K562 (cell line): ENCODE data around the gene DCST1. TPM values are rescaled to one million over a fixed set of nuclear protein-coding genes. Genes with fewer than 3 reads are reported as not detected.

Experiments used
- ARNT ChIP-seq, 2 experiments: fragments of 450-650 bp; IDR thresholded peaks; 2 replicates each; pipeline ENCODE4 v1.6.1; 2016; ENCODE audit warnings: mild to moderate bottlenecking in 1 of 2
- ATF6 ChIP-seq: sonication (generic); formaldehyde crosslinking; IDR thresholded peaks from 2 replicates; pipeline ENCODE4 v1.4.0; 2020; ENCODE audit warnings: mild to moderate bottlenecking, missing genetic modification reagents
- BRD9 ChIP-seq: fragments of 450-650 bp; IDR thresholded peaks from 2 replicates; pipeline ENCODE4 v1.6.1; 2018; ENCODE audit warnings: low read depth; ENCODE audit not compliant: partially characterized antibody
- EGR1 ChIP-seq: fragments of 450-650 bp; conservative IDR thresholded peaks from 2 replicates; pipeline ENCODE4 v1.6.1; 2017; ENCODE audit warnings: mild to moderate bottlenecking
- ESRRA ChIP-seq: fragments of 450-650 bp; IDR thresholded peaks from 2 replicates; pipeline ENCODE4 v1.6.1; 2014; ENCODE audit warnings: low read depth, mild to moderate bottlenecking, moderate library complexity, borderline replicate concordance
- LARP7 ChIP-seq: fragments of 450-650 bp; IDR thresholded peaks from 2 replicates; pipeline ENCODE4 v1.6.1; 2016
- NRF1 ChIP-seq, 2 experiments: fragments of 450-650 bp; IDR thresholded peaks in 1 of 2; conservative IDR thresholded peaks in 1 of 2; 2 replicates each; pipeline ENCODE4 v1.6.1; 2014; ENCODE audit warnings: mild to moderate bottlenecking in 2 of 2
- RBFOX2 ChIP-seq: fragments of 200-400 bp; formaldehyde crosslinking; IDR thresholded peaks from 2 replicates; pipeline ENCODE4 v1.6.1; 2017; ENCODE audit warnings: low read depth, mild to moderate bottlenecking, low read length, moderate library complexity
- RUNX1 ChIP-seq: sonication (generic); IDR thresholded peaks from 2 replicates; pipeline ENCODE4 v1.6.1; 2016; ENCODE audit warnings: antibody characterized with exemption, low read depth
- SOX6 ChIP-seq: fragments of 450-650 bp; IDR thresholded peaks from 2 replicates; pipeline ENCODE4 v1.6.1; 2014; ENCODE audit warnings: mild to moderate bottlenecking
- TAF1 ChIP-seq: IDR thresholded peaks from 2 replicates; pipeline ENCODE4 v1.6.1; 2011; ENCODE audit warnings: mild to moderate bottlenecking, low read length, moderate library complexity; ENCODE audit not compliant: insufficient read depth, control insufficient read depth, severe bottlenecking; ENCODE audit errors: extremely low read depth
- TRIM28 ChIP-seq: fragments of 450-650 bp; IDR thresholded peaks from 2 replicates; pipeline ENCODE4 v1.6.1; 2017
- XRCC5 ChIP-seq: fragments of 200-400 bp; formaldehyde crosslinking; IDR thresholded peaks from 2 replicates; pipeline ENCODE4 v1.6.1; 2017; ENCODE audit warnings: low read depth, mild to moderate bottlenecking, low read length
- ZNF23 ChIP-seq: fragments of 250-450 bp; sonication (Bioruptor Pico); IDR thresholded peaks from 2 replicates; pipeline ENCODE4 v1.4.0; 2020; ENCODE audit warnings: mild to moderate bottlenecking
- polyA plus RNA-seq, 8 experiments: library from polyadenylated mRNA; depleted of rRNA in 4 of 8; stranded (reverse) in 5 of 8; unstranded in 3 of 8; fragments of >200 nt; fragmentation: Nextera tagmentation in 2 of 8; fragmentation: Illumina TruSeq in 1 of 8; extraction: Ambion mirVana in 2 of 8; extraction: Trizol in 1 of 8; gene quantifications; 2 replicates each; pipeline versions ENCODE4 v1.2.1 to v1.2.3, GENCODE V29; 2011 to 2014; ENCODE audit warnings: inconsistent platforms in 1 of 8, missing spikeins in 1 of 8
- total RNA-seq, 7 experiments: library from RNA; depleted of rRNA in 6 of 7; stranded (reverse); fragments of >200 nt in 6 of 7; fragmentation: Illumina TruSeq in 2 of 7; extraction: Trizol in 2 of 7; gene quantifications; 2 replicates each; pipeline versions ENCODE4 v1.2.1 to v1.2.3, GENCODE V29; 2011 to 2021; ENCODE audit warnings: low replicate concordance in 1 of 7
- TF ChIP-seq, protein P1 (sequence below): fragments of 250-450 bp; sonication (Bioruptor Pico); IDR thresholded peaks from 2 replicates; pipeline ENCODE4 v1.9.0; 2021; ENCODE audit warnings: mild to moderate bottlenecking, inconsistent platforms
- TF ChIP-seq, protein P2 (sequence below), 3 experiments: fragments of 200-800 bp in 1 of 3; fragments of 250-450 bp in 1 of 3; fragments of 450-650 bp in 1 of 3; sonication (Bioruptor Pico) in 1 of 3; sonication (Bioruptor generic) in 1 of 3; formaldehyde crosslinking in 1 of 3; IDR thresholded peaks; 2 replicates each; pipeline versions ENCODE4 v1.6.1 to v1.8.0; 2016 to 2022; ENCODE audit warnings: mild to moderate bottlenecking in 2 of 3, missing genetic modification characterization in 2 of 3, missing compliant biosample characterization in 1 of 3, moderate library complexity in 1 of 3

Gene DCST1
- total and polyA plus RNA-seq, 9 of the 15 experiments (the other 6 are each of a cell fraction or from before 2014, with no cell fraction given): not detected

DNA sequence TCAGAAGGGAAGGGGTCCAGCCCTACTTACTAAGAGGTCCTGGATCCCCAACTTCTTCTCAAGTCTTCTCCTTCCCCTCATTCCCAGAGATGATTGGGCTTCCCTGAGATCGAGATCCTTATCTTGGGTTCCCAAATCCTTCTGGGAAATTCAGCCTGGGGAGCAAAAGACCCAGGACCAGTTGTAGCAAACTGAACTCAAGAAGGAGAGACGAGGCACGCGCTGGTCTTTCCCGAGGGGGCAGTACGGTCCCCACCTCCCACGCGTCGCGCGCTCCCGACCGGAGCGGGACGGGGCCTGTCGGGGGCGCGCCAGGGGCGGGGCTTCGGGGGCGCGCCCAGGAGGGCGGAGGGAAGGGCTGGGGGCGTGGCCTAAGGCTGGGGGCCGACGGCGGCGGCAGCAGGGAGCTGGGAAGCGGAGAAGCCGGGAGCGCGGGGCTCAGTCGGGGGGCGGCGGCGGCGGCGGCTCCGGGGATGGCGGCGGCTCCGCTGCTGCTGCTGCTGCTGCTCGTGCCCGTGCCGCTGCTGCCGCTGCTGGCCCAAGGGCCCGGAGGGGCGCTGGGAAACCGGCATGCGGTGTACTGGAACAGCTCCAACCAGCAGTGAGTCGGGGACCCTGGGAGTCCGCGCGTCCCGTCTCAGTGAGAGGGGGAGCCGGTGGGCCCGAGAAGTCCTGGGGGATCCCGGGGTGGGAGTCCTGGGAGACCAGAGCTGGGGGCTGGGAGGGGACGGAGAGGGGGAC, 45.0 kb downstream of the DCST1 start, which contains the start of gene EFNA3 (continued):
- TF ChIP-seq ATF6 (CRISPR knock-in tag) (no peak), TRIM28 (no peak), SOX6 (no peak), RBFOX2 (peak; percentile 38; the same call in 1 of the 2 replicates), EGR1 (peak; percentile 93), ARNT (IDR thresholded peaks at IDR 0.05) (no peak), XRCC5 (no peak), NRF1 (conservative IDR thresholded peaks at IDR 0.05 in 1 of 2, IDR thresholded peaks at IDR 0.05 in 1 of 2) (peak in 1 of 2 experiments; percentile 14; a peak in 1 of 4 replicates), LARP7 (no peak), TAF1 (peak; percentile 24), ZNF23 (CRISPR knock-in tag) (no peak), ESRRA (no peak), BRD9 (no peak), RUNX1 (no peak)
- TF ChIP-seq, protein P1, sequence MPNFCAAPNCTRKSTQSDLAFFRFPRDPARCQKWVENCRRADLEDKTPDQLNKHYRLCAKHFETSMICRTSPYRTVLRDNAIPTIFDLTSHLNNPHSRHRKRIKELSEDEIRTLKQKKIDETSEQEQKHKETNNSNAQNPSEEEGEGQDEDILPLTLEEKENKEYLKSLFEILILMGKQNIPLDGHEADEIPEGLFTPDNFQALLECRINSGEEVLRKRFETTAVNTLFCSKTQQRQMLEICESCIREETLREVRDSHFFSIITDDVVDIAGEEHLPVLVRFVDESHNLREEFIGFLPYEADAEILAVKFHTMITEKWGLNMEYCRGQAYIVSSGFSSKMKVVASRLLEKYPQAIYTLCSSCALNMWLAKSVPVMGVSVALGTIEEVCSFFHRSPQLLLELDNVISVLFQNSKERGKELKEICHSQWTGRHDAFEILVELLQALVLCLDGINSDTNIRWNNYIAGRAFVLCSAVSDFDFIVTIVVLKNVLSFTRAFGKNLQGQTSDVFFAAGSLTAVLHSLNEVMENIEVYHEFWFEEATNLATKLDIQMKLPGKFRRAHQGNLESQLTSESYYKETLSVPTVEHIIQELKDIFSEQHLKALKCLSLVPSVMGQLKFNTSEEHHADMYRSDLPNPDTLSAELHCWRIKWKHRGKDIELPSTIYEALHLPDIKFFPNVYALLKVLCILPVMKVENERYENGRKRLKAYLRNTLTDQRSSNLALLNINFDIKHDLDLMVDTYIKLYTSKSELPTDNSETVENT: peak; percentile 66; the same call in 1 of the 2 replicates
- TF ChIP-seq, protein P2, sequence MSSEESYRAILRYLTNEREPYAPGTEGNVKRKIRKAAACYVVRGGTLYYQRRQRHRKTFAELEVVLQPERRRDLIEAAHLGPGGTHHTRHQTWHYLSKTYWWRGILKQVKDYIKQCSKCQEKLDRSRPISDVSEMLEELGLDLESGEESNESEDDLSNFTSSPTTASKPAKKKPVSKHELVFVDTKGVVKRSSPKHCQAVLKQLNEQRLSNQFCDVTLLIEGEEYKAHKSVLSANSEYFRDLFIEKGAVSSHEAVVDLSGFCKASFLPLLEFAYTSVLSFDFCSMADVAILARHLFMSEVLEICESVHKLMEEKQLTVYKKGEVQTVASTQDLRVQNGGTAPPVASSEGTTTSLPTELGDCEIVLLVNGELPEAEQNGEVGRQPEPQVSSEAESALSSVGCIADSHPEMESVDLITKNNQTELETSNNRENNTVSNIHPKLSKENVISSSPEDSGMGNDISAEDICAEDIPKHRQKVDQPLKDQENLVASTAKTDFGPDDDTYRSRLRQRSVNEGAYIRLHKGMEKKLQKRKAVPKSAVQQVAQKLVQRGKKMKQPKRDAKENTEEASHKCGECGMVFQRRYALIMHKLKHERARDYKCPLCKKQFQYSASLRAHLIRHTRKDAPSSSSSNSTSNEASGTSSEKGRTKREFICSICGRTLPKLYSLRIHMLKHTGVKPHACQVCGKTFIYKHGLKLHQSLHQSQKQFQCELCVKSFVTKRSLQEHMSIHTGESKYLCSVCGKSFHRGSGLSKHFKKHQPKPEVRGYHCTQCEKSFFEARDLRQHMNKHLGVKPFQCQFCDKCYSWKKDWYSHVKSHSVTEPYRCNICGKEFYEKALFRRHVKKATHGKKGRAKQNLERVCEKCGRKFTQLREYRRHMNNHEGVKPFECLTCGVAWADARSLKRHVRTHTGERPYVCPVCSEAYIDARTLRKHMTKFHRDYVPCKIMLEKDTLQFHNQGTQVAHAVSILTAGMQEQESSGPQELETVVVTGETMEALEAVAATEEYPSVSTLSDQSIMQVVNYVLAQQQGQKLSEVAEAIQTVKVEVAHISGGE (CRISPR knock-in tag; IDR thresholded peaks at IDR 0.05): peak in 1 of 3 experiments; percentile 36; a peak in 1 of 6 replicates
